Thoracic aorta (tissue), 2 donors: ENCODE data around the gene CDH23. TPM values are rescaled to one million over a fixed set of nuclear protein-coding genes. Genes with fewer than 3 reads are reported as not detected.

Experiments
- ATAC-seq: fragments of 150-250 bp; one replicate; pipeline ENCODE4 v1.8.0; 2017; ENCODE audit warnings: low read depth; ENCODE audit not compliant: insufficient number of reproducible peaks, low FRiP score
- DNase-seq: peaks from one replicate; pipeline ENCODE4 v3.0.0-alpha.2; 2020; ENCODE audit warnings: low spot score
- H3K27ac ChIP-seq, 2 donors: fragments of 200-600 bp; sonication (generic); 1 replicate in 1 of 2; 2 replicates in 1 of 2; pipeline ENCODE4 v1.5.1; 2016; ENCODE audit warnings: mild to moderate bottlenecking in 2 of 2, moderate library complexity in 2 of 2
- H3K27me3 ChIP-seq: fragments of 200-600 bp; sonication (generic); replicated peaks from 2 replicates; pipeline ENCODE4 v1.6.0; 2016; ENCODE audit warnings: mild to moderate bottlenecking; ENCODE audit not compliant: insufficient read depth
- H3K36me3 ChIP-seq: fragments of 200-600 bp; sonication (generic); one replicate; pipeline ENCODE4 v1.5.1; 2016
- H3K4me1 ChIP-seq, 2 donors: fragments of 200-600 bp; sonication (generic); 1 replicate in 1 of 2; 2 replicates in 1 of 2; pipeline versions ENCODE4 v1.5.1 to v1.6.0; 2016; ENCODE audit warnings: low read depth in 2 of 2, mild to moderate bottlenecking in 1 of 2; ENCODE audit not compliant: control insufficient read depth in 1 of 2
- H3K4me3 ChIP-seq: fragments of 200-600 bp; sonication (generic); 2 replicates; pipeline ENCODE4 v1.5.1; 2016; ENCODE audit warnings: mild to moderate bottlenecking
- H3K9me3 ChIP-seq: fragments of 200-600 bp; sonication (generic); 2 replicates; pipeline ENCODE4 v1.5.1; 2016
- CTCF ChIP-seq: fragments of 200-600 bp; sonication (generic); IDR thresholded peaks from one replicate; pipeline ENCODE4 v1.5.1; 2019; ENCODE audit warnings: antibody characterized with exemption
- total RNA-seq, 2 donors: library from RNA; depleted of rRNA; stranded (reverse); fragments of >200 nt; gene quantifications; one replicate each; pipeline versions ENCODE4 v1.1.0 to v1.2.3, GENCODE V29; 2016

Gene CDH23
- total RNA-seq, 2 donors from 2014 or later, result 10.6 to 10.8 TPM

GRCh38 chr10:71750124-71750841 lies 353.6 kb downstream of the CDH23 start:
- H3K36me3 ChIP-seq, result peaks cover 22% of the 10 kb centered on the region
- ATAC-seq (no peak), DNase-seq (no peak)
- peaks cover 21 to 25% of the 10 kb centered on the region in 2 donors for H3K4me1 ChIP-seq
- no peaks in the 10 kb centered on the region for H3K9me3 ChIP-seq
- no peak for TF ChIP-seq CTCF
- H3K4me3 ChIP-seq, result no peak overlapping the region
- H3K27me3 ChIP-seq, result no peaks in the 10 kb centered on the region
- no peak overlapping the region for H3K27ac ChIP-seq

- Histone ChIP-seq H3K36me3 (peaks cover 22% of the 10 kb centered on the region), H3K9me3 (no peaks in the 10 kb centered on the region), H3K4me1 (peaks cover 21 to 25% of the 10 kb centered on the region in 2 donors), H3K27ac (no peak overlapping the region), H3K27me3 (no peaks in the 10 kb centered on the region), H3K4me3 (no peak overlapping the region)
- TF ChIP-seq CTCF, result no peak
- ATAC-seq (no peak), DNase-seq (no peak)
Observed at GRCh38 chr10:71750986-71751385, 354.3 kb downstream of the CDH23 start.

GRCh38 chr10:71751515-71752224 lies 354.9 kb downstream of the CDH23 start:
- TF ChIP-seq CTCF, result no peak
- Histone ChIP-seq H3K27me3 (no peaks in the 10 kb centered on the region), H3K4me3 (no peak overlapping the region), H3K4me1 (peaks cover 17 to 20% of the 10 kb centered on the region in 2 donors), H3K9me3 (no peaks in the 10 kb centered on the region), H3K36me3 (peaks cover 22% of the 10 kb centered on the region), H3K27ac (no peak overlapping the region)
- no peak for DNase-seq
- ATAC-seq, result no peak

- ATAC-seq, result no peak
- Histone ChIP-seq H3K27ac (no peak overlapping the region), H3K36me3 (peaks cover 22% of the 10 kb centered on the region), H3K4me3 (no peak overlapping the region), H3K4me1 (peaks cover 9 to 17% of the 10 kb centered on the region in 2 donors), H3K9me3 (no peaks in the 10 kb centered on the region), H3K27me3 (no peaks in the 10 kb centered on the region)
- no peak for TF ChIP-seq CTCF
- DNase-seq, result no peak
Observed at GRCh38 chr10:71752391-71753090, 355.8 kb downstream of the CDH23 start.
